A549 (cell line): Measurements from ENCODE around the gene ADIPOQ. TPM values are rescaled to one million over a fixed set of nuclear protein-coding genes. Genes with fewer than 3 reads are reported as not detected.
"Not testable (repeated sequence)": the region's sequence is repeated elsewhere in the genome, so short reads cannot be mapped to it uniquely, and the experiment has no call there.

ENCODE experiments used
- ATAC-seq, 2 experiments: fragments of 200-7000 bp in 1 of 2; fragments of >200 bp in 1 of 2; cut with Nextera tagmentation in 1 of 2; cut with Tn5 transposase in 1 of 2; 3 replicates each; pipeline versions ENCODE4 v1.8.0 to v1.9.1; 2018 to 2020; ENCODE audit warnings: mild to moderate bottlenecking in 1 of 2, moderate library complexity in 1 of 2
- CTCF ChIA-PET: fragments of 300-600 bp; sonication (Branson Sonifier 250); formaldehyde crosslinking; extraction: SDS; loops from one replicate; lab custom pipeline; 2021; ENCODE audit warnings: antibody characterized with exemption, inconsistent platforms; lab: Yijun Ruan, JAX
- POLR2A ChIA-PET: fragments of 350-600 bp; formaldehyde crosslinking; extraction: SDS; loops from one replicate; lab custom pipeline; 2021; ENCODE audit warnings: antibody characterized with exemption, inconsistent platforms; lab: Yijun Ruan, JAX
- DNase-seq, 2 experiments: peaks; one replicate each; pipeline versions ENCODE4 v3.0.0 to v3.0.0-alpha.2; 2011 to 2016; ENCODE audit warnings: low read depth in 1 of 2, low spot score in 1 of 2
- FAIRE-seq: peaks from 2 replicates; lab custom pipeline; 2011; peaks lifted over from hg19 to GRCh38; lab: Jason Lieb, UNC
- H3K27ac ChIP-seq, 2 experiments: fragments of >200 bp; sonication (Bioruptor Twin); formaldehyde crosslinking; 3 replicates each; pipeline ENCODE4 v1.5.1; 2016 to 2017
- H3K4me1 ChIP-seq: fragments of >200 bp; sonication (Bioruptor Twin); formaldehyde crosslinking; 3 replicates; pipeline ENCODE4 v1.6.1; 2016
- H3K4me2 ChIP-seq: fragments of >200 bp; sonication (Bioruptor Twin); formaldehyde crosslinking; 3 replicates; pipeline ENCODE4 v1.6.1; 2016
- H3K4me3 ChIP-seq: fragments of >200 bp; sonication (Bioruptor Twin); formaldehyde crosslinking; 3 replicates; pipeline ENCODE4 v1.5.1; 2016
- H3K9me3 ChIP-seq: fragments of >200 bp; sonication (Bioruptor Twin); formaldehyde crosslinking; 3 replicates; pipeline ENCODE4 v1.6.1; 2016
- ATOH8 ChIP-seq: fragments of 250-450 bp; sonication (Bioruptor Pico); IDR thresholded peaks from 2 replicates; pipeline ENCODE4 v1.5.0; 2020; ENCODE audit warnings: low read depth, mild to moderate bottlenecking, moderate library complexity
- BHLHE40 ChIP-seq: IDR thresholded peaks from 2 replicates; pipeline ENCODE4 v1.6.1; 2012; ENCODE audit warnings: low read depth, low read length, inconsistent platforms
- CHD2 ChIP-seq: fragments of 150-350 bp; IDR thresholded peaks from 2 replicates; pipeline ENCODE4 v1.6.1; 2014; ENCODE audit warnings: low read length; ENCODE audit not compliant: partially characterized antibody
- EHMT2 ChIP-seq: fragments of 200-600 bp; sonication (generic); IDR thresholded peaks from 2 replicates; pipeline ENCODE4 v1.6.1; 2016; ENCODE audit warnings: antibody characterized with exemption, low read depth, mild to moderate bottlenecking, moderate library complexity
- ESRRA ChIP-seq: fragments of 150-350 bp; IDR thresholded peaks from 2 replicates; pipeline ENCODE4 v1.6.1; 2014; ENCODE audit warnings: mild to moderate bottlenecking, low read length, borderline replicate concordance
- HDAC2 ChIP-seq: fragments of 200-600 bp; sonication (generic); IDR thresholded peaks from 2 replicates; pipeline ENCODE4 v1.6.1; 2016
- HEYL ChIP-seq: fragments of 250-450 bp; sonication (Bioruptor Pico); IDR thresholded peaks from 2 replicates; pipeline ENCODE4 v1.8.0; 2021; ENCODE audit warnings: mild to moderate bottlenecking, moderate library complexity
- MAFK ChIP-seq: fragments of 450-650 bp; IDR thresholded peaks from 2 replicates; pipeline ENCODE4 v1.6.1; 2014; ENCODE audit not compliant: partially characterized antibody
- MAX ChIP-seq: IDR thresholded peaks from 2 replicates; pipeline ENCODE4 v1.6.1; 2012
- PHF8 ChIP-seq: fragments of 200-600 bp; sonication (generic); IDR thresholded peaks from 2 replicates; pipeline ENCODE4 v1.6.1; 2016; ENCODE audit warnings: low read depth, mild to moderate bottlenecking, antibody characterized with exemption, moderate library complexity, borderline replicate concordance
- POLR2A ChIP-seq: IDR thresholded peaks from 2 replicates; pipeline ENCODE4 v1.6.1; 2012; ENCODE audit warnings: mild to moderate bottlenecking, low read length
- RARB ChIP-seq: fragments of 250-450 bp; sonication (Bioruptor Pico); IDR thresholded peaks from 2 replicates; pipeline ENCODE4 v1.8.0; 2021; ENCODE audit warnings: mild to moderate bottlenecking, moderate library complexity
- RCOR1 ChIP-seq: fragments of 150-350 bp; IDR thresholded peaks from 2 replicates; pipeline ENCODE4 v1.6.1; 2014; ENCODE audit warnings: antibody characterized with exemption, low read length, low read depth
- RNF2 ChIP-seq: fragments of 200-600 bp; sonication (generic); IDR thresholded peaks from 2 replicates; pipeline ENCODE4 v1.6.1; 2016; ENCODE audit warnings: low read depth, mild to moderate bottlenecking, antibody characterized with exemption, moderate library complexity, borderline replicate concordance
- ZC3H11A ChIP-seq: fragments of 450-650 bp; IDR thresholded peaks from 2 replicates; pipeline ENCODE4 v1.6.1; 2014; ENCODE audit warnings: antibody characterized with exemption, mild to moderate bottlenecking
- ZNF302 ChIP-seq: fragments of 250-450 bp; sonication (Bioruptor Pico); IDR thresholded peaks from 2 replicates; pipeline ENCODE4 v1.9.0; 2021; ENCODE audit warnings: inconsistent platforms, mild to moderate bottlenecking, moderate library complexity
- WGBS: methylation state at CpG from one replicate; pipeline ENCODE4 v1.1.6; 2017; ENCODE audit errors: missing lambda C conversion rate; 5-methylcytosine and 5-hydroxymethylcytosine counted together
- polyA plus RNA-seq, 4 experiments: library from polyadenylated mRNA; depleted of rRNA in 3 of 4; stranded (reverse); fragments of >200 nt; fragmentation: RNase III in 1 of 4; extraction: RNeasy Plus Mini Kit Qiagen cat#74134 plus additional on column Dnase treatment in 1 of 4; gene quantifications; 2 replicates in 3 of 4; 3 replicates in 1 of 4; pipeline ENCODE4 v1.2.3, GENCODE V29; 2011 to 2017

The ADIPOQ gene
- polyA plus RNA-seq, 2 of the 4 experiments (the other 2 are of a cell fraction), result not detected

- 85% methylated on average over 4 of the region's 4 CpGs for WGBS
- TF ChIP-seq HEYL, result no peak
- TF ChIP-seq BHLHE40, result no peak
- no peak for TF ChIP-seq ESRRA
- no peak for TF ChIP-seq CHD2
- no peak for TF ChIP-seq RARB (CRISPR knock-in tag)
- FAIRE-seq, result no peak
- ChIA-PET POLR2A (no interaction called here), CTCF (interaction anchor here (1.4 to 1.7 kb wide), 2 partner anchors 9 to 72 kb away, joined by 3 to 5 read pairs; no protein-coding TSS in a partner anchor)
- Histone ChIP-seq H3K9me3 (no peaks in the 10 kb centered on the region), H3K4me1 (peaks cover 9% of the 10 kb centered on the region; the same call in 1 of the 3 replicates), H3K4me2 (no peak overlapping the region), H3K4me3 (no peak overlapping the region), H3K27ac (no peak overlapping the region)
- ATAC-seq, result no peak
- no peak for DNase-seq
Measured at GRCh38 chr3:186857743-186858142, 15.2 kb downstream of the ADIPOQ start.

- H3K9me3 ChIP-seq, CTCF ChIA-PET, H3K4me2 ChIP-seq, H3K4me1 ChIP-seq, POLR2A ChIA-PET, DNase-seq, H3K27ac ChIP-seq, H3K4me3 ChIP-seq, FAIRE-seq: not testable (repeated sequence)
- peak in 1 of 2 experiments; percentile 47; a peak in 2 of 6 replicates for ATAC-seq
- no CpG with 5 or more reads among the region's 13 CpGs for WGBS
Measured at GRCh38 chr3:186865215-186865853, 22.8 kb downstream of the ADIPOQ start.

GRCh38 chr3:186866095-186866494, 23.6 kb downstream of the ADIPOQ start:
- DNase-seq, H3K4me1 ChIP-seq, FAIRE-seq, H3K27ac ChIP-seq, H3K4me2 ChIP-seq, H3K9me3 ChIP-seq, CTCF ChIA-PET, H3K4me3 ChIP-seq, POLR2A ChIA-PET: not testable (repeated sequence)
- peak in 1 of 2 experiments; percentile 25; a peak in 1 of 6 replicates for ATAC-seq
- no CpG with 5 or more reads among the region's 5 CpGs for WGBS

- ChIA-PET POLR2A (no interaction called here), CTCF (no interaction called here)
- Histone ChIP-seq H3K4me3 (no peak overlapping the region), H3K27ac (no peak overlapping the region), H3K9me3 (no peaks in the 10 kb centered on the region), H3K4me1 (no peaks in the 10 kb centered on the region), H3K4me2 (no peak overlapping the region)
- FAIRE-seq (no peak), ATAC-seq (no peak), DNase-seq (no peak)
- no peak for TF ChIP-seq ZC3H11A
- TF ChIP-seq ZNF302 (CRISPR knock-in tag), result no peak
- no peak for TF ChIP-seq ATOH8 (CRISPR knock-in tag)
- no peak for TF ChIP-seq MAFK
- TF ChIP-seq PHF8, result no peak
- no peak for TF ChIP-seq RCOR1
- no peak for TF ChIP-seq POLR2A
- no peak for TF ChIP-seq RNF2
- no peak for TF ChIP-seq MAX
- no peak for TF ChIP-seq EHMT2
- TF ChIP-seq HDAC2, result no peak
- 22% methylated on average over 2 of the region's 2 CpGs for WGBS
Measured at GRCh38 chr3:186869253-186870100, 27.0 kb downstream of the ADIPOQ start.
